HG03108 (cell line): ENCODE measurements around the gene RAB24.
A peak's percentile ranks its signal among the peaks of the same experiment; 100 is the strongest.
"Not testable (repeated sequence)": the region's sequence is repeated elsewhere in the genome, so short reads cannot be mapped to it uniquely, and the experiment has no call there.

Experiments
- ATAC-seq: cut with Tn5 transposase; IDR thresholded peaks from one replicate; pipeline ENCODE4 v1.9.1; 2021; ENCODE audit warnings: moderate library complexity; ENCODE audit not compliant: unreplicated experiment

RAB24 gene

DNA sequence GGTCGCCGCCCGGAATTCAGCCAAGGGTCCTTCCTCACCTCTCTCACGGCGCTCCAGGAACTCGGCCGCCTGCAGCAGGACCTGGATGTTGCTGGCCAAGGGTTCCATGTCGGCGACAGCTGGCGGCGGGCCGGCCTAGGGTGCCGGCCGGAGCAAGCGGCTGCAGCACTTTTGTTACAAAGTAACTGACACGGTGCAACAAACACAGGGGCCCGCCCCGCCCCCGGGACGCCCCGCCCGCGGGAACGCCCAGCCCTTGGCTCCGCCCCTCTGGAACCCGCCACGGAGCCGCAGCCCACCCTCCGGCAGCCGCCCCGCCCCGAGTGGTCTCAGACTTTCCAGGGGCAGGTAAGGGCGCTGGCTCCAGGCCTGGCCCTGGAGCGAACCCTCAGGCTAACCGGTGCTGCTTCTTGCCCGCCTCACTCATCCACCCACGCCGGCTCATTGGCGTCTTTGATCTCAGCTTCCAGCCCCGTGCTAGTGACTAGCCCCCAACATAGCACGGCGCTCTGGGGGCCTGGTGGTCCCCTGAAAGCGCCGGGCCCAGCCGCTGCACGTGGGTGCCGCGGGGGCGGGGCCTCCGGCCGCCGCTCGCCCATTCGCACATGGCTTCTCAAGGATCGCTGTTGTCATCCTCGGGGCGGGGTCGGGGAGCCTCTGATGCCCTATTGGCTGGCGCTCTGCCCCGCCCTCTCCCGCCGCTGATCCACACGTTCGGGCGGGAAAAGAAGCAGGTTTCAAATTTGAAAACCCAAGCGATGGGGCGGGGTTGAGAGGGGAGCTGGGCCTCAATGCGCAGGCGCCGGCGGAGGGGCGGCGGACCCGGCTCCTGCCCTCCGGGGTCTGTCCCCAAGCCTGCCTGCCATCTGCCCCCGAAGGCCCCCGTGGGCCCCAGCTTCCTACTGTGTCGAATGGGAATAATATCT, 8.5 kb upstream of the RAB24 start, which contains the start of gene MXD3:
Gene MXD3 (minus strand): TSS at position 176 of the 926 bp plus-strand sequence. CDS start 68 bp downstream, at position 108.
- ATAC-seq: peak; percentile 70

DNA sequence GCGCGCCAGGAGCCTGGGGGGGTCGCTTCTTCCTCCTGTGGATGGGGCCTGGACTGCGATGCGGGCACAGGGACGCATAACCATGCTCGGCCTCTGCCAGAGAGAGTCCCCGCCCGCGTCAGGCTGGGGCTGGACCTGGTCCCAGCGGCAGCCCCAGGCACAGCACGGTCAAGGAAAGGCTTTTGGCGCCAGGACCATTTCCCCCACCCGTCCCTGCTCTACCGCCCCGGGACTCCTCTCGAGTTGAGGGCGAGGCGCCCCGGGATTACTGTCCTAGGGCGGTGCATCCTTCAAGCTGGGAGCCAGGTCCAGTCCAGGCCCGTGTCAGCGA, 7.8 kb upstream of the RAB24 start:
- no peak for ATAC-seq

DNA sequence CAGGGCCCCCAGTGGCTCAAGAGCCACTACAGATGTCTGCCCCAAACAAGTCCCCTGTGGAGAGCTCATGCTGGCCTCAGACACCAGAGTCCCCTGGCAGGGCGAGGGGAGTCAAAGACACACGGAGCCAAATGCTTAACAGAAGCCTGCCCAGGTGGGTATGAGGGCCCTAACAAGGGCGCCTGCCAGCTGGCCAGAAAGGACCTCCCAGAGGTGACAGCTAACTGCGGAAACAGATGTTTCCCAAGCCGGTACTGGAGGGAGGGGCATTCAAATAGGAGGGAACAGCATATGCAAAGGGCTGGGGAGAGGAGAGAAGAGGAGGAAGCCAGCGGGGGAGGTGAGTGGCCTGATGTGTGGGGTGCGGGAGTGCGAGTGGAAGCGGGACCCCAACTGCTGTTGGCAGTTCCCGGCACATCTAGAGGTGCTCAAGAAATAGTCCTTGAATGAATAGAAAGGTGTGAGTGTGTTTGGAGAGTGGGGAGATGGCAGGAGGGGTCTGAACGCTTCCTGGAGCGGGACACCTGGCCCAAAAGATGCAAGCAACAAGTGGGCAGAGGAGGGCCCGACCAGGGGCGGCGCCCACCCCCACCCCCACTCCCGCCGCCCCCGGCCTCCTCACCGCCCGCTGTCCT, 7.4 kb upstream of the RAB24 start:
- no peak for ATAC-seq

DNA sequence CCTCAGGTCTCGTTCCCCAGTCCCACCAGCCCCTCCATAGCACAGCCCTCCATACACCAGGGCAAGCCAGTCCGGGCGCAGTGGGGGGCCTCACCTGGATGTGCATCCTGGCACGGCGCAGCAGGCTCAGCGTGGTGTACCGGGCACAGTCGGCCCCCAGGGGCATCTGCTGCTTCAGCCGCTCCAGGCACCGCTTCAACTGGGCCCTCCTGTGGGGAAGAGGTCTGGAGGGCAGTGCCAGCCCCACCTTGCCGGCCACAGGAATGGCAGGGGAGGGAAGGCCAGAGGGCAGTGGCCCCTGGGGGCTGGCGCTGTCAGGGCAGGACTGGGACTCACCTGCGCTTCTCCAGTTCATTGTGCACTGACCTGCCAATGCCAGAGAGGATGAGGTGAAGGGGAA, 6.8 kb upstream of the RAB24 start:
- ATAC-seq: no peak

DNA sequence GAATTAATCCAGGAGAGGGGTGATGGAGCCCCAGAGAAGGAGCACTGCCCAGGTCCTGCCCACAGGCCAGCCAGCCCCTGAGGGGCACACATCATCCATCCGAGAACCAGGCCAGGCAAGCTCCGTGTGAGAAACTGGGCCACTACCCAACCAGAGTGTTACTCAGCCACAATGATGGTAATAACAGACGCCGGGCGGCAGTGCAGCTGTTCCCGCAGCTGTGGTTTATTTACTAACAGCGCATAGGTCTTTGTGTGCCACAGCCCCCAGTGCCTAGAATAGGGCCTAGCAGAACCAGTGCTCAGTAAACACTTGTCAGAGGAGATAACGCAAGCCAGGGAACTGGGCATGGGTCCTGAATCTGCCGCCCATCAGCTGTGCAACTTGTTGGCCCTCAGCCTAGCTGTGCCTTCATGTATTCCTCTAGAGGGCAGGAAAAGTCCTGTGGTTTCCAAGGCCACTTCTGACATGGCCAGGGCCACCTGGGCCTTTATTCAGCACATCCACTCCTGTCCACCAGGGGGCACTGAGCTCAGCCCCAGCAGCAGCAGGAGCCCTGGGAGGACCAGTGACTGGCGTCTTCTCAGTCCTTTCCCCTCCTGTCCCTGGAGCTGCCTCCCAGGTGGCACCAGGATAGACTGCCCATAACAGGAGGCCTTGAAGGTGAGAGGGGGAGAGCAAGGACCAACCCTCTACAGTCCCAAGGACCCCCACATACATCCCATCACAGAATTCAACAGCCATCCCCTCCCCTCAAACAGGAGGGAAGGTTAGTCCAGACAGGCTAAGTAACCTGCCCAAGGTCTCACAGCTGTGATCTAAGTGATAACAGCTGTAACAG, 6.1 kb upstream of the RAB24 start:
- ATAC-seq: no peak

DNA sequence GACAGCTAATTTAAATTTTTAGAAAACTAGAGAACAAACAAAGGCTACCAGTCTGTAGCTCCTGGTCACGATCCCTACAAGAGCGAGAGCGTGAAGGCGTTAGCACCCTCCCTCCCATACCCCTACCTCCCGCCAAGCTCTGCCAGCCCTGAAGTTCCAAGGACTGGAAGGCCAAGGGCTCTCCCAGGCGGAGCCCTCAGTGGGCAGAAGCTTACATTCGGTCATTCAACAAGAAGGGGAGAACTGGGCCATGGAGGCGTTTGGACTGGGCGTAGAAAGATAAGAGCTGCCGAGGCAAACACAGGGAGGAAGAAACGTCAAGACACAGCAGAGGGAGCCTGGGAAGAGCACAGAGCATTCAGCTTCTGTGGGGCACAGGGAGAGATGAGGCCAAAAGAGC, 5.2 kb upstream of the RAB24 start:
- no peak for ATAC-seq

DNA sequence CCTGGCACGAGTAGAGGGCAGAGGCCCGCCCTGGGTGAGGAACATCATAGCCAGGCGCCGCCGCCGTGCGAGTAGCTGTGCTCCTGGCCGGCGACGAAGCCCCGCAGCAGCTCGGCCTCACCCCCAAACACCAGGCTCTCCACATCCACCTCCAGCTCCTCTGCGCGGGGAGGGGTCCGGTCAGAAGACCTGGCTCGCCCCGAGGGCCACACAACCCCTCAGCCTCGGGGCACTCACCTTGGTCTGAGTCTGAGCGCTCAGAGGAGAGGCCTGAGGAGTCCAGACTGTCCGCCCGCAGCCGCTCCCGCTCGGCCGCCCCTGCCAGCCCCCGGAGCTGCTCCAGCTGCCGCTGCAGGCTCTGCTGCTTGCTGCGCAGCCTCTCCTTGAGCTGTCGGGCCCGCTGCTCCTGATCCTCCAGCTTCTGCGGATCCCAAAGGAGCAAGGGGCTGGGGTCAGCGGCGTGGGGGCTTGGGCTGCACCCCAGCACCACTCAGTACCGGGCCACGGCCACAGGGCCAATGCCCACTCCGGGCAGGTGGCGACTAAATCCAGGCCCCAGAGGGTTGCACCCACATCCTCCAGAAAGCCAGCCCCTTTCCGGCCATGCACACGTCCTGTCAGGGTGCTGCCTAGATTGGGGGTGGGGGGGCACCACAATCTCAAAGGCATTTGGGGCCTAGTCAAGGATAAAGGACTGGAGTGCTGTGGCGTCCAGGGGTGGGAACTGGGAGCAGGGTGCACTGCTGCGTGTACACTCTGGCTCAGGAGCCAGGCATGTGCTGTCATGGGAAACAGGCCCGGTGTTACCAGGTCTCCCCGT, 4.2 kb upstream of the RAB24 start:
- ATAC-seq: no peak

DNA sequence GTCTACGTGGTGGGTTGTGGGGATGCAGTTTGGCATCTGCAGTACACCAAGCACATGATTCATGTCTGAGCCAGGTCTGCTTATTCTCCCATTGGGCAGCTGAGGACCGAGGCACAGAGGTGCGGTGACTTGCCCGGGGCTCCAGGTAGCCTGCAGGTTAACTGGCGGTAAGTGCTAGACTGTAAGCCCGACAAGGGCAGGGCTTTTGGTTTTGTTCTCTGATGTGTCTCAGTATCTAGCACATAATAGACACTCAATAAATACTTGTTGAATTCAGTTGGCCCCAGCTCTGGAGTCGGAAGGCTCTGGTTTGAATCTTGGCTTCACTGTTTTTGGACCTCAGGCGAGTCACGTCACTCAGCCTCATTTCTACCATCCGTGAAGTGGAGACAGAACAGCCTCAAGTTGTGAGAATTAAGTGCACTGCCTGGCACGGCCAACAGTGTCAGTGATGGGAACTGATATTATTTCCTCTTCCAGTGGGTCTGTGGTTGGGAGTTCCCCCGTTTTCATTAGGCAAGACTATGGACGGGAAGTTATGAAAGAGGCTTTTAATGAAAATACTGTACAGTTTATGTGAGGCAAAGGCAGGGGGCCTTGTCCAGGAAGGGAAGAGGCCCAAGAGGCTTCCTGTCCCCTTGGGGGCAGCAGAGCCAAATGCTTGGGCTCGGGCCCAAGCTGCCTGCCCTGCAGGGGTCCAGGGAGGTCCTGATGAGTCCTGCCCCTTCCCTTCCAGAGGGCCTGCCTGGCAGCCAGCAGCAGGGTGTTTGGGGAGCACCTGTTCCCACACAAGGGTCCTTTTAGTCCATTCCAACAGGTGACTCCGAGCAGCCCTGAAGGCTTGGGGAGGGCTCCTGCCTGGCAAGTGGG, 3.4 kb upstream of the RAB24 start:
- ATAC-seq: no peak

DNA sequence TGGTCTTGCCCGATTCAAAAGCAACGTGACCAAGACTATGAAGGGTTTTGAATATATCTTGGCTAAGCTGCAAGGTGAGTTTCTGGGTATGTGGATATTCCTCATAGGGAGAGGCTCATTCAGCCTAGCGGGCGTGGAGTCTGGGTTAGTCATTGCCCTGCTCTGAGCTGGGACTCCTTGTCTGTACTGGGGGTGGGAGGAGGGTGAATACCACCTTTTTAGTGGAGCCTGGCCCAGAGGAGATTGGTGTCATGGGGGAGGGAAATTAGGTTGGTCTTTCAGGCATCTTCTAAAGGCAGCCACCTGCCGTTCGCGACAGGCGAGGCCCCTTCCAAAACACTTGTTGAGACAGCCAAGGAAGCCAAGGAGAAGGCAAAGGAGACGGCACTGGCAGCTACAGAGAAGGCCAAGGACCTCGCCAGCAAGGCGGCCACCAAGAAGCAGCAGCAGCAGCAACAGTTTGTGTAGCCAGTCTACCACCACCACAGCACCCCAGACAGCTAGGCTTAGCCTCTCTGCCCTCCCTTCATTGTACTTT, 2.7 kb upstream of the RAB24 start:
- ATAC-seq: not testable (repeated sequence)

DNA sequence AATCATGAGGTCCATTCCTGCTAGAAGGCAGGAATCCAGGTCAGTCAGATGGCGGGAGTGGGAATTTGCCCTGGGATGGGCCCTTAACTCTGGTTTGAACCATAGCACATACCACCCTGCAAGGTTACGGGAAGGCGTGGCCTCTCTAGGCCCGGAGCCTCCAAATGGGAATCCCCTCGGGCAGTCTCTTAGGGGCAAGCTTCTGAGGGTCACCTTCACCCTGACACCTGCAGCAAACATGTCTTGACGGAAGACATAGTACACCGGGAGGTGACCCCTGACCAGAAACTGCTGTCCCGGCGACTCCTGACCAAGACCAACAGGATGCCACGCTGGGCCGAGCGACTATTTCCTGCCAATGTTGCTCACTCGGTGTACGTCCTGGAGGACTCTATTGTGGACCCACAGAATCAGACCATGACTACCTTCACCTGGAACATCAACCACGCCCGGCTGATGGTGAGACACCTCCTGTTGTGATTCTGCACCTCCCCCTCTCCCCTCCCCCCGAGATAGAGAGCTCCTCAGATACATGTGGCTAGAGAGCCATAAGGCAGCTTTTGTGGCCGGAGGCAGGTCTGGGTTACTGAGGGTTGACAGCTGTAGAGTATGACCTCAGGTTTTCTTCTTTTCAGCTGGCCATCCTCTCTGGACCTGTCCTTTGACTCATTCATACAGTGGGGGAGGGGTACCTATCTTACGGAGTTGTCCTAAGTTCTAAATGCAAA, 1.0 kb upstream of the RAB24 start:
- ATAC-seq: no peak

DNA sequence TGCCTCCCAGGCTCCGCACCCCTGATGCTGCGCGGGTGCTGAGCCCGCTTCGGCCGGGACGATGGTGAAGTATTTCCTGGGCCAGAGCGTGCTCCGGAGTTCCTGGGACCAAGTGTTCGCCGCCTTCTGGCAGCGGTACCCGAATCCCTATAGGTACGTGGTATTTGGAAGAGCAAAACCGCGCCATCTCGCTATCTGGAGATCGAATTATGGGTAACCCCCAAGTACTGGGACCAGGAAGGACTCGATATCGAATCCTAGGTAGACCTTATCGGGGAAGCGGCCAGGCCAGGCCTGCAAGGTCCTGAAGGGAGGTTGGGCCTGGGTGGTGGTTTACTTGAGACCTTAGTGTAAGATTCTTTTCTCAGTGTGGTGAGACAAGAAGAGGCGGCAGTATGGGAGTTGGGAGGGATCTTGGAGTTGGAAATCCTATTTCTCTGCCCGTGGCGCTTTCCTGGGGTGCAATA, 439 bp upstream of the RAB24 start:
- ATAC-seq: no peak

DNA sequence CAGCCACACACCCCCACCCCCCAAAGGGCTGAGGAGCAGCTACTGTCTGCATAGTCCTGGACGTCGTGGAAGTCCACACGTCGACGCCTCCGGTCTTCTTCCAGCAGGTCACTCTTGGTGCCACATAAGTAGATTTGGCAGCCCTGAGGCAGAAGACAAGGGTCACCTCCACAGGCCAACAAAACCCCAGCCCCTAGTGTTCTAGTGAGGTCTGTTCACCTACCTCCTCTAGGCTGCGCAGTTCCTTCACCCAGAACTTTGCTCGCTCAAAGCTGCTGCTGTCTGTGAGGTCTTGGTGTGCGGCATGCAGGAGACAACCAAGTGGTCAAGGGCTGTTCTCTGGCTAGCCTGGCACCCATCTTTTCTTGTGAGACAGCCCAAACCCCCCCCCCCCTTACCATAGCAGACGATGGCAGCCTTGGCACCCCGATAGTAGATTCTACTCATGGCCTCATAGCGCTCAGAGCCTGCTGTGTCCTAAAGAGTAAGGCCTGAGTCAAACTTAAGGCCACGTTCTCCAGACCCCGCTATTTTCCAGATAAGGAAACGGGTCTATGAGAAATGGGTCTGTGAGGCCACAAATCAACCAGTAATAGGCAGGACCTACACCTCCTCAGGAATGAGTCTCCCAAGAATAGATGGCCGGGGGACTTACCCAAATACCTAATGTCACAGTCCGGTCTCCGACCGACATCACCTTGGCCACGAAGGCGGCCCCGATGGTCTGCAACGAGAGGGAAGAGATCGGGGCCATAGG, 987 bp downstream of the RAB24 start:
- ATAC-seq: no peak

DNA sequence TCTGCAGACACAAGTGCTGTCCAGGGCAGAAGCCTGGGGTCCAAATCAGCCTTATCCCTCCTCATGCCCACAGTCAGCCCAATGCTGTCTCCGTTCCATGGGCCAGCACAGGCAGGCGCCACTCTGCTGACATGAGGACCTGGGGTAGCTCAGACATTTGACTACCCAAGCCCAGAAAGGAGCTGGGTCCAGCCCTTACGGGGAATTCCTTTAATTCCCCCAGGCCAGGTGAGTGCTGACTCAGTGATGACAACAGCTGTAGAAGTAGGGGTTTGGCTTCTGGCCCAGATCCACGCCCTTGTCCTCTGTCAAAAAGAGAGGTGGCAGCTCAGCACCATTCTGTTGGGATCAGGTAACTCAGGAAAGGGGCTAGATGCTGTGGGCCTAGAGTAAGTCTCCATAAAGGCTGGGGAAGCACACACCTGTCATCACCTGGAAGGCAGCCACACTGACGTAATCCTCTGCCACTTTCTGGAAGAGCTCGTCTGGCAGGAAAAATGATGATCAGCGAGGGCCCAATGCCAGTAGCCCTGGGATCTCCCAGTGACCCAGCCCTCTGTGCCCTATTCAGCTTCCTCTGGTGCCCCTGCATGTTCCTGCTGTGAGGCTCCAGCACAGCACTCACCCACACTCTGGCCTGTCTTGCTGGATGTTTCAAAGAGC, 1.9 kb downstream of the RAB24 start:
- no peak for ATAC-seq

DNA sequence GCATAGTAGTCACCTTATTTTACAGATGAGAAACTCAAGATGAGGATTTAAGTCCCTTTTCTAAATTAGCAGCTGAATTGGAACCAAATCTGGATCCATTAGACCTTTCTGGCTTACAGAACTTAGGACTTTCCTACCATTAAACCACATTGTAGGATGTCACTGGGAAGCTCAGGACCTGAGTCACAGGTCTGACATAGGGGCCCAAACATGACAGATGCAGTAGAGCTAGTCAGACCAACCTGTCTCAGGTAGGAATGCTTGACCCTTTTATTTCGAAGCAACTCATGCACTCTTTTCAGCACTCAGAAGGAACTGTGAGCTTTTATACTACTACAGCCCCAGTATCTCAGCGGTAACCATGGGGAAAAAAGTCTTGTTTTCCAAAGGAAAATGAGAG, 2.6 kb downstream of the RAB24 start:
- ATAC-seq: no peak

DNA sequence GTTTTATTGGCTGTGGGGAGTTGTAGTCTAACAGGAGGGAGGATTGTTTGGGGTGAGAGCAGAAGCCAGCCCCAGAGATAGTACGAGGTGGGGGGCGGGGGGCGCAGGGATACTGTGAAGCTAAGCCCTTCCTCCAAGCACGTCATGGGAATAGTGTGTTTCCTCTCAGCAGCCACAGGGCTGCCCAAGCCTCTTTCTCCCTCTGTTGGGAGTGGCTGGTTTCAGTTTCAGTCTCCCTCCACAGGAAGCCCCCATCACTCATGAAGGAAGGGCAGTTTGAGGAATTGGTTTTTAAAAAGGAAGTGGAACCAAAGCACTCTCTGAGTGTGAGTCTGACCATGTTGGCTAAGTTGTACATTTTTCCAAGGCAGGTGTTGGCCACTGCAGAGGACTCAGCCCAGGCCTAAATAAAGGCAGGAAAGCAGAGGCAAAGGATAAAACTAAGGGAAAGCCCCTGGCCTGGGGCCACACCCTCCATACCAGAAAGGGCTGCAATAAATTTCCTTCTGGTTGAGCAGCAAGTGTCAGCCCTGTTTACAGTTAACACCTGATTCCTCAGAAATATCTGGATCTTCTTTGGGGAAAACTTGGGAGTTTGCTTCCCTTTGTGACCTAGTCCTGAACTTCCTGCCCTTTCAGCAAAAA, 3.2 kb downstream of the RAB24 start:
- ATAC-seq: peak; percentile 36

DNA sequence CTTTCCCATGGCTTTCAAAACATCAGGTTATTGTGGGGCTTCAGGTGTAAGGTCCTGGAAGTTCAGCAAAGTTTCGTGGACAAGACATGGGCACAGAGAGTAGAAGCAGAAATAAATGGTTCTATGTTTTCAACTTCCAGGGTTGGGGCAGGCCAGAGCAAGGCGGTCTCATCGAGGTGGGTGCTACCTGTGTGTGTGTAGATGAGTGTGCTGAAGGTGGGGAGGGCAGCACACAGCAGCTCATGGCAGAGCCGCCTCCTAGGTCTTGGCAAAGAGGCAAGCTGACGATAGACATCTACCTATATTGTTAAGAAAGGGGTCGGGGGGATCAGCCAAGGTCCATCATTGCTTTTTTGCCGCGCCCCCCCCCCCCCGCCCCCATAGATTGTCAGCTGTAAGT, 3.8 kb downstream of the RAB24 start:
- no peak for ATAC-seq

DNA sequence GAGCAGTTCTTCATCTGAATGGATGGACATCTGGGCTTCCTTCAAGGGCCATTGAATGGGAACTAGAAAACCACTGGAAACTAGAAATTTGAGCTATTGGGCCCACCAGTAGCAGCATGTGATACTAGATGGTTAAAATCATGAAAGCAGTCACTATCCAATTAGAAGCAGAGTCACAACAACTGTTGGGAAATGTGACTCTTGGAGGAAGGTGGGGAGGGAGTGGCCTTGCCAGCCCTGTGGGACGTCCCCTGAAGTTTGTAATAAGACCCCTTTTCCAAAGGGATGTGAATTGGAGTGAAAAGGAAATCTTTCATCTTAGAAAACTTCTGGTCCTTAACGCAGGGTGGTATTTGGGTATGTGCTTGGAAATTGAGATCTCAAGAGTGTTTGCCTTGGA, 5.6 kb downstream of the RAB24 start:
- no peak for ATAC-seq
